Mammary epithelial cell (primary cell): Measurements from ENCODE around the gene METTL14.

Experiments used
- EZH2 ChIP-seq: IDR thresholded peaks from 2 replicates; pipeline ENCODE4 v1.6.1; 2012; ENCODE audit warnings: low read length, inconsistent platforms, borderline replicate concordance
- TF ChIP-seq, protein P1 (sequence below), 2 donors: IDR thresholded peaks in 1 of 2; conservative IDR thresholded peaks in 1 of 2; 2 replicates each; pipeline ENCODE4 v1.5.1; 2011 to 2012; ENCODE audit warnings: inconsistent platforms in 2 of 2, low read length in 2 of 2, mild to moderate bottlenecking in 2 of 2, control low read depth in 1 of 2, low read depth in 1 of 2; ENCODE audit not compliant: insufficient read depth in 1 of 2; ENCODE audit errors: extremely low read depth in 1 of 2

- TF ChIP-seq, protein P1, sequence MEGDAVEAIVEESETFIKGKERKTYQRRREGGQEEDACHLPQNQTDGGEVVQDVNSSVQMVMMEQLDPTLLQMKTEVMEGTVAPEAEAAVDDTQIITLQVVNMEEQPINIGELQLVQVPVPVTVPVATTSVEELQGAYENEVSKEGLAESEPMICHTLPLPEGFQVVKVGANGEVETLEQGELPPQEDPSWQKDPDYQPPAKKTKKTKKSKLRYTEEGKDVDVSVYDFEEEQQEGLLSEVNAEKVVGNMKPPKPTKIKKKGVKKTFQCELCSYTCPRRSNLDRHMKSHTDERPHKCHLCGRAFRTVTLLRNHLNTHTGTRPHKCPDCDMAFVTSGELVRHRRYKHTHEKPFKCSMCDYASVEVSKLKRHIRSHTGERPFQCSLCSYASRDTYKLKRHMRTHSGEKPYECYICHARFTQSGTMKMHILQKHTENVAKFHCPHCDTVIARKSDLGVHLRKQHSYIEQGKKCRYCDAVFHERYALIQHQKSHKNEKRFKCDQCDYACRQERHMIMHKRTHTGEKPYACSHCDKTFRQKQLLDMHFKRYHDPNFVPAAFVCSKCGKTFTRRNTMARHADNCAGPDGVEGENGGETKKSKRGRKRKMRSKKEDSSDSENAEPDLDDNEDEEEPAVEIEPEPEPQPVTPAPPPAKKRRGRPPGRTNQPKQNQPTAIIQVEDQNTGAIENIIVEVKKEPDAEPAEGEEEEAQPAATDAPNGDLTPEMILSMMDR (conservative IDR thresholded peaks at IDR 0.05 in 1 of 2, IDR thresholded peaks at IDR 0.05 in 1 of 2; ENCODE audit: extremely low read depth in 1 of 2, insufficient read depth in 1 of 2, low read depth in 1 of 2, low read length in 2 of 2): no peak
- no peak for TF ChIP-seq EZH2
Observed at GRCh38 chr4:118758293-118758692, 73.1 kb downstream of the METTL14 start.
